Transverse colon (tissue), 4 donors: Measurements from ENCODE around the gene KLHL29. TPM values are rescaled to one million over a fixed set of nuclear protein-coding genes. Genes with fewer than 3 reads are reported as not detected.

Source experiments
- DNase-seq: peaks from one replicate; pipeline ENCODE4 v3.0.0-alpha.2; 2019
- H3K27ac ChIP-seq, 4 donors: fragments of 200-600 bp; sonication (generic); 2 replicates each; pipeline ENCODE4 v1.5.1; 2016 to 2018; ENCODE audit warnings: inconsistent platforms in 4 of 4
- H3K27me3 ChIP-seq: fragments of 200-600 bp; sonication (generic); 2 replicates; pipeline ENCODE4 v1.5.1; 2017; ENCODE audit warnings: inconsistent platforms
- H3K36me3 ChIP-seq, 4 donors: fragments of 200-600 bp; sonication (generic); 2 replicates each; pipeline ENCODE4 v1.5.1; 2017 to 2019; ENCODE audit warnings: inconsistent platforms in 4 of 4
- H3K4me1 ChIP-seq, 4 donors: fragments of 200-600 bp; sonication (generic); 2 replicates each; pipeline ENCODE4 v1.5.1; 2017 to 2020; ENCODE audit warnings: inconsistent platforms in 4 of 4
- H3K4me3 ChIP-seq, 4 donors: fragments of 200-600 bp; sonication (generic); 1 replicate in 1 of 4; 2 replicates in 3 of 4; pipeline versions ENCODE4 v1.5.1 to v1.6.1; 2017 to 2019; ENCODE audit warnings: inconsistent platforms in 4 of 4
- H3K9me3 ChIP-seq, 2 donors: fragments of 200-600 bp; sonication (generic); 2 replicates each; pipeline ENCODE4 v1.5.1; 2017 to 2019; ENCODE audit warnings: inconsistent platforms in 2 of 2
- EP300 ChIP-seq: sonication (generic); formaldehyde crosslinking; IDR thresholded peaks from one replicate; pipeline ENCODE4 v1.6.1; 2017; ENCODE audit warnings: antibody characterized with exemption, low read depth
- POLR2A ChIP-seq: fragments of 450-650 bp; IDR thresholded peaks from one replicate; pipeline ENCODE4 v1.6.1; 2016; ENCODE audit warnings: antibody characterized with exemption, mild to moderate bottlenecking, moderate library complexity
- POLR2AphosphoS5 ChIP-seq, 3 donors: sonication (generic); formaldehyde crosslinking; IDR thresholded peaks; one replicate each; pipeline ENCODE4 v1.6.1; 2016; ENCODE audit warnings: antibody characterized with exemption in 3 of 3
- WGBS, 2 donors: methylation state at CpG; one replicate each; pipeline ENCODE4 v1.1.5; 2018; ENCODE audit warnings: low coverage in 1 of 2; 5-methylcytosine and 5-hydroxymethylcytosine counted together
- in situ Hi-C, 4 donors: fragments of 200-750 bp; cut with MboI; loops; one replicate each; pipeline versions ENCODE4 v1.15.0 to v1.15.1; 2017; ENCODE audit warnings: low sequenced_read_pairs in 3 of 4, low pct_ligation_motif_present in 1 of 4, low pct_unique_long_range_greater_than_20kb in 1 of 4
- intact Hi-C: fragments of 100-400 bp; cut with DNase I; formaldehyde crosslinking; loops from one replicate; pipeline ENCODE4 v1.15.1; 2023; ENCODE audit warnings: low total_unique reads
- total RNA-seq, 4 donors: library from RNA; depleted of rRNA; stranded (reverse); fragments of >200 nt; gene quantifications; one replicate each; pipeline ENCODE4 v1.1.0, GENCODE V29; 2016
- TF ChIP-seq, protein P1 (sequence below), 5 experiments: fragments of 200-600 bp in 3 of 5; fragments of 450-650 bp in 2 of 5; sonication (generic) in 3 of 5; IDR thresholded peaks; 1 replicate in 2 of 5; 2 replicates in 3 of 5; pipeline ENCODE4 v1.5.1; 2016 to 2017; ENCODE audit warnings: antibody characterized with exemption in 5 of 5, inconsistent platforms in 3 of 5, mild to moderate bottlenecking in 2 of 5, moderate library complexity in 1 of 5

KLHL29 gene
- total RNA-seq, 4 donors from 2014 or later: 3.3 to 16.5 (median 5.8) TPM

DNA sequence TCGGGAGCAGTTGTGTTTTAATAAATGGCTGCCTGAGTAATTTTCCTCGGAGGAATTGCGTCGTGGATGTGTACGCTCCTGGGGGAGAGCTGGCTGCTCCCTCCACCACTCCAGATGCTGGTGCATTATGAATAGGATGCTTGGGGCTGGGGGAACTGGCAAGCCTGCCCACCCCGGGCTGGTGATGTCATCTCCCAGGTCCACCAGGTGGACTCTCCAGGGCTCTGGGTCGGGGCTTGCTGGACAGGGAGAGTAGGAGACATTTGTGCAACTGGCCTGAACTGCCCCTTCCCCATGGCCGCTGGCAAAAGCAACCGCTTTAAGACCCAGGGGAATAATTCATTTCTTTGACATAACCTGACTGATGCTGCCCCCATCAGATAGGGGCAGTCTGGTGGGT lies 158.7 kb downstream of the KLHL29 start:
- no peak overlapping the region for H3K27ac ChIP-seq
- H3K36me3 ChIP-seq: no peaks in the 10 kb centered on the region
- TF ChIP-seq, protein P1, sequence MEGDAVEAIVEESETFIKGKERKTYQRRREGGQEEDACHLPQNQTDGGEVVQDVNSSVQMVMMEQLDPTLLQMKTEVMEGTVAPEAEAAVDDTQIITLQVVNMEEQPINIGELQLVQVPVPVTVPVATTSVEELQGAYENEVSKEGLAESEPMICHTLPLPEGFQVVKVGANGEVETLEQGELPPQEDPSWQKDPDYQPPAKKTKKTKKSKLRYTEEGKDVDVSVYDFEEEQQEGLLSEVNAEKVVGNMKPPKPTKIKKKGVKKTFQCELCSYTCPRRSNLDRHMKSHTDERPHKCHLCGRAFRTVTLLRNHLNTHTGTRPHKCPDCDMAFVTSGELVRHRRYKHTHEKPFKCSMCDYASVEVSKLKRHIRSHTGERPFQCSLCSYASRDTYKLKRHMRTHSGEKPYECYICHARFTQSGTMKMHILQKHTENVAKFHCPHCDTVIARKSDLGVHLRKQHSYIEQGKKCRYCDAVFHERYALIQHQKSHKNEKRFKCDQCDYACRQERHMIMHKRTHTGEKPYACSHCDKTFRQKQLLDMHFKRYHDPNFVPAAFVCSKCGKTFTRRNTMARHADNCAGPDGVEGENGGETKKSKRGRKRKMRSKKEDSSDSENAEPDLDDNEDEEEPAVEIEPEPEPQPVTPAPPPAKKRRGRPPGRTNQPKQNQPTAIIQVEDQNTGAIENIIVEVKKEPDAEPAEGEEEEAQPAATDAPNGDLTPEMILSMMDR (IDR thresholded peaks at IDR 0.05): no peak
- TF ChIP-seq POLR2A (no peak), POLR2AphosphoS5 (IDR thresholded peaks at IDR 0.05) (no peak), EP300 (no peak)
- in situ Hi-C loops: no loop called here
- no peak for DNase-seq
- H3K4me3 ChIP-seq: no peak overlapping the region
- no peaks in the 10 kb centered on the region for H3K27me3 ChIP-seq
- peaks cover 0 to 23% (median 10%) of the 10 kb centered on the region in 4 donors for H3K4me1 ChIP-seq
- intact Hi-C loops: no loop called here
- WGBS, 2 donors: 90% methylated on average over 9 of the region's 9 CpGs; no CpG with 5 or more reads in 1 of the 2 donors
- no peaks in the 10 kb centered on the region for H3K9me3 ChIP-seq

DNA sequence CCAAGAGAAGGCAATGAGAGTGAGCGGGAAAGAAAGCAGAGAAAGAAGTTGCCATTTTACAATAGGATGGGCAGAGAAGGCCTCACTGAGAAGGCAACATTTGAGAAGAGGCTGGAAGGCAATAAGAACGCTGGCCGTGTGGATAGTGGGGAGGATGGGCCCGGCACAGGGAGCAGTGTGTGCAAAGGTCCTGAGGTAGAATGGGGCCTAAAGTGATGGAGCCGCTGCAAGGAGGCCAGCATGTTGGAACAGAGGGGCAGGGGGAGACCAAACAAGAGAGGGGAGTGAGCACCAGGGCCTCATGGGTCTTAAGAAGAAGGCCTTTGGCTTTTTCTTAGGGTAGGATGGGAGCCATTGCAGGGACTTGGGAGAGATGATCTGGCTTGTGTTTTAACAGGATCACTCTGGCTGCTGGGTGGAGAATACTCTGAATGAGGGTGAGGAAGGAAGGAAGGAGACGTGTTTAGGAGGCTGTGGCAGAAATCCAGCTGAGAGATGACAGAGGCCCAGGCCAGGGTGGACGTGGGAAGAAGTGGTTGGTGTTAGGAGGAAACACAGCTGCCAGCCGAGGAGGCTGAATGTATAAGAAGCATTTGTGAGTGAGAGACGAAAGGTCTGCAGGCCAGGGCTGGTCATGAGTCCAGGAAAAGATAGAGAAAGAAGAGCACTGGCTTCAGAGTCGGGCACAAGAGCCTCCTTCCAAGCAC lies 159.8 kb downstream of the KLHL29 start:
- H3K36me3 ChIP-seq: no peaks in the 10 kb centered on the region
- no peaks in the 10 kb centered on the region for H3K9me3 ChIP-seq
- no peak for DNase-seq
- TF ChIP-seq, protein P1 (IDR thresholded peaks at IDR 0.05): no peak
- no peak for TF ChIP-seq POLR2A
- no peak for TF ChIP-seq EP300
- no peak for TF ChIP-seq POLR2AphosphoS5 (IDR thresholded peaks at IDR 0.05)
- intact Hi-C loops (no loop called here), in situ Hi-C loops (no loop called here)
- no peak overlapping the region for H3K4me3 ChIP-seq
- H3K4me1 ChIP-seq: peaks cover 0 to 23% (median 13%) of the 10 kb centered on the region in 4 donors
- WGBS, 2 donors: 66 to 74% methylated on average over 7 to 10 of the region's 10 CpGs
- H3K27me3 ChIP-seq: no peaks in the 10 kb centered on the region
- peak overlapping the region in 1 of 4 donors; percentile 6 for H3K27ac ChIP-seq

DNA sequence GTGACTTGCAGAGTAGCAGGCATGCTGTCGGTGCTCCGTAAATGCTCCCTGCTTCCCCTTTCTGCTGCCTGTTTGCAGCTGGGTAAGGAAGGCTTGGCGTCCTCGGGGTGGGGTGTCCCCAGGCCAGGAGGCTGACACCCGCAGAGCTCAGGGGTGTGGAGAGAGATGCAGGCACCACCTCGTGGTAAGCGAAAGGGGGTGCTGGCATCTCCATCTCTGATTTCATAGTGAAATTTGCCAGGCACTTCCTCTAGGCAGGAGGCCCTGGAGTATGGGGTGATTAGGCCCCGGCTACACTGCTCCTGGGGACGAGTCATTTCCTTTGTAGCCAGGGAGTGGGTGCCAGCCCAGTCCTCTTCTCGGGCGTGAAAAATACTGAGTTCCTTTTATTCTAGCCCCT lies 160.4 kb downstream of the KLHL29 start:
- Histone ChIP-seq H3K4me1 (peaks cover 0 to 23% (median 13%) of the 10 kb centered on the region in 4 donors), H3K36me3 (no peaks in the 10 kb centered on the region), H3K4me3 (no peak overlapping the region), H3K9me3 (no peaks in the 10 kb centered on the region), H3K27ac (peak overlapping the region in 3 of 4 donors; percentile 6 to 30 (median 18)), H3K27me3 (no peaks in the 10 kb centered on the region)
- WGBS, 2 donors: 70% methylated on average over 11 of the region's 11 CpGs; no CpG with 5 or more reads in 1 of the 2 donors
- DNase-seq: no peak
- intact Hi-C loops: no loop called here
- in situ Hi-C loops: no loop called here
- TF ChIP-seq EP300 (no peak), POLR2AphosphoS5 (IDR thresholded peaks at IDR 0.05) (no peak), POLR2A (no peak)
- TF ChIP-seq, protein P1 (IDR thresholded peaks at IDR 0.05): no peak

DNA sequence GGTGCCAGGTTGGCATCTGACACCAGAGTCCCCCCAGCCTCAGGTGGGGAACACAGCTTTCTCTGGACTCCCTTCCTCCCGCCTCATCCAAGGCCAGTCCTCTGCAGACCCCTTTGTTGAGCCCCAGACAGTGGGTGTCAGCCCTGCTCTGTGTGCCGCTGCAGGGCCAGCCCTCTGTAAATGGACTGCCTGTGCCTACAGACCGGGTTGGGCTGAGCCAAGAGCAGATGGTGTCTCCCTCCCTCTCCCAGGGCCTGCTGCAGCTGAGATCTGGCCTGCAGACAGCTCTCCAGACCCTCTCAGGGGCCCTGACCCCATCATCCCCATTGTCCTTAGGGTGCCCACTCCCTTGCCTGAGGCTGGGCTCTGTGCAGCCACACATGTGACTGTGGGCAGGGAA lies 160.8 kb downstream of the KLHL29 start:
- in situ Hi-C loops: no loop called here
- no peak overlapping the region for H3K4me3 ChIP-seq
- no peaks in the 10 kb centered on the region for H3K9me3 ChIP-seq
- peaks cover 0 to 23% (median 13%) of the 10 kb centered on the region in 4 donors for H3K4me1 ChIP-seq
- no peak for TF ChIP-seq POLR2AphosphoS5 (IDR thresholded peaks at IDR 0.05)
- no peak for TF ChIP-seq POLR2A
- TF ChIP-seq, protein P1 (IDR thresholded peaks at IDR 0.05): no peak
- no peak for TF ChIP-seq EP300
- 70% methylated on average over 3 of the region's 3 CpGs; no CpG with 5 or more reads in 1 of the 2 donors for whole genome bisulfite sequencing, 2 donors
- no peaks in the 10 kb centered on the region for H3K27me3 ChIP-seq
- DNase-seq: no peak
- intact Hi-C loops: no loop called here
- peak overlapping the region in 3 of 4 donors; percentile 6 to 30 (median 18) for H3K27ac ChIP-seq
- no peaks in the 10 kb centered on the region for H3K36me3 ChIP-seq
